CD14-positive monocyte (primary cell): ENCODE results near the gene TINCR. TPM values are rescaled to one million over a fixed set of nuclear protein-coding genes. Genes with fewer than 3 reads are reported as not detected.

Experiments used
- DNase-seq, 3 donors: peaks; one replicate each; pipeline ENCODE4 v3.0.0-alpha.2; 2011 to 2022
- H2AFZ ChIP-seq: 2 replicates; pipeline ENCODE4 v1.6.0; 2012; ENCODE audit warnings: mild to moderate bottlenecking, low read depth, low read length, inconsistent platforms; ENCODE audit not compliant: insufficient read depth, poor library complexity, severe bottlenecking
- H3K27ac ChIP-seq, 2 donors: 1 replicate in 1 of 2; 2 replicates in 1 of 2; pipeline ENCODE4 v1.5.1; 2012 to 2013; ENCODE audit warnings: low read length in 2 of 2, control low read depth in 1 of 2, inconsistent platforms in 1 of 2, low read depth in 1 of 2, mild to moderate bottlenecking in 1 of 2
- H3K27me3 ChIP-seq, 2 donors: one replicate each; pipeline versions ENCODE4 v1.6.0 to v1.6.1; 2011 to 2013; ENCODE audit warnings: low read length in 2 of 2; ENCODE audit not compliant: control insufficient read depth in 2 of 2, insufficient read depth in 2 of 2
- H3K36me3 ChIP-seq, 2 donors: replicated peaks in 1 of 2; 1 replicate in 1 of 2; 2 replicates in 1 of 2; pipeline versions ENCODE4 v1.5.1 to v1.6.1; 2012 to 2013; ENCODE audit warnings: low read length in 2 of 2, control low read depth in 1 of 2, inconsistent platforms in 1 of 2, mild to moderate bottlenecking in 1 of 2; ENCODE audit not compliant: insufficient read depth in 2 of 2, control insufficient read depth in 1 of 2
- H3K4me1 ChIP-seq, 2 donors: 1 replicate in 1 of 2; 2 replicates in 1 of 2; pipeline versions ENCODE4 v1.5.1 to v1.6.1; 2012 to 2013; ENCODE audit warnings: low read length in 2 of 2, control low read depth in 1 of 2, inconsistent platforms in 1 of 2, mild to moderate bottlenecking in 1 of 2, moderate library complexity in 1 of 2; ENCODE audit not compliant: insufficient read depth in 2 of 2, control insufficient read depth in 1 of 2
- H3K4me2 ChIP-seq: replicated peaks from 2 replicates; pipeline ENCODE3; 2012; ENCODE audit warnings: low read length, moderate library complexity, mild to moderate bottlenecking; ENCODE audit not compliant: poor library complexity, severe bottlenecking; ENCODE audit errors: extremely low read depth
- H3K4me3 ChIP-seq, 3 experiments: fragments of 200-600 bp in 1 of 3; sonication (generic) in 1 of 3; replicated peaks in 1 of 3; 1 replicate in 2 of 3; 2 replicates in 1 of 3; pipeline ENCODE4 v1.5.1; 2011 to 2013; ENCODE audit warnings: low read length in 3 of 3, mild to moderate bottlenecking in 3 of 3, control low read depth in 2 of 3, low read depth in 2 of 3, inconsistent platforms in 1 of 3, moderate library complexity in 1 of 3
- H3K79me2 ChIP-seq: 2 replicates; pipeline ENCODE4 v1.6.0; 2012; ENCODE audit warnings: mild to moderate bottlenecking, control low read depth, inconsistent platforms, low read length, moderate library complexity; ENCODE audit not compliant: insufficient read depth
- H3K9ac ChIP-seq: 2 replicates; pipeline ENCODE4 v1.6.0; 2017; ENCODE audit warnings: low read length, mild to moderate bottlenecking; ENCODE audit not compliant: insufficient read depth, poor library complexity, severe bottlenecking
- H3K9me3 ChIP-seq, 2 donors: replicated peaks in 1 of 2; 1 replicate in 1 of 2; 2 replicates in 1 of 2; pipeline versions ENCODE4 v1.5.1 to v1.6.1; 2012 to 2013; ENCODE audit warnings: low read length in 2 of 2, control low read depth in 1 of 2; ENCODE audit not compliant: control insufficient read depth in 1 of 2, insufficient read depth in 1 of 2
- H4K20me1 ChIP-seq: 2 replicates; pipeline ENCODE4 v1.6.0; 2012; ENCODE audit warnings: mild to moderate bottlenecking, low read length, control low read depth, moderate library complexity; ENCODE audit not compliant: insufficient read depth
- H3K27ac Mint-ChIP-seq, 7 donors: one replicate each; pipeline ENCODE4 v1.8.0; 2020; ENCODE audit warnings: mild to moderate bottlenecking in 7 of 7, mixed read lengths in 7 of 7, moderate library complexity in 6 of 7, inconsistent platforms in 2 of 7
- H3K27me3 Mint-ChIP-seq, 3 donors: one replicate each; pipeline ENCODE4 v1.8.0; 2021 to 2022; ENCODE audit warnings: low read depth in 3 of 3, mild to moderate bottlenecking in 3 of 3, mixed read lengths in 3 of 3, moderate library complexity in 3 of 3, inconsistent platforms in 1 of 3
- H3K36me3 Mint-ChIP-seq, 2 donors: one replicate each; pipeline ENCODE4 v1.8.0; 2020; ENCODE audit warnings: mixed read lengths in 2 of 2, inconsistent platforms in 1 of 2, mild to moderate bottlenecking in 1 of 2
- H3K4me1 Mint-ChIP-seq: one replicate; pipeline ENCODE4 v1.8.0; 2020; ENCODE audit warnings: mild to moderate bottlenecking, mixed read lengths
- H3K4me3 Mint-ChIP-seq, 2 donors: one replicate each; pipeline ENCODE4 v1.8.0; 2020; ENCODE audit warnings: mild to moderate bottlenecking in 2 of 2, mixed read lengths in 2 of 2, moderate library complexity in 1 of 2
- H3K9me3 Mint-ChIP-seq, 7 donors: one replicate each; pipeline ENCODE4 v1.8.0; 2020 to 2022; ENCODE audit warnings: mixed read lengths in 7 of 7, mild to moderate bottlenecking in 6 of 7, moderate library complexity in 6 of 7, inconsistent platforms in 2 of 7
- WGBS: methylation state at CpG from one replicate; pipeline ENCODE4 v1.1.5; 2013; ENCODE audit warnings: missing lambda C conversion rate; ENCODE audit not compliant: insufficient coverage; 5-methylcytosine and 5-hydroxymethylcytosine counted together
- intact Hi-C, 2 donors: fragments of 100-400 bp; cut with micrococcal nuclease; formaldehyde crosslinking; loops; one replicate each; pipeline versions ENCODE4 v1.15.0 to v1.15.1; 2023
- polyA plus RNA-seq, 3 donors: library from polyadenylated mRNA; depleted of rRNA in 1 of 3; unstranded in 2 of 3; stranded (reverse) in 1 of 3; fragments of 300-500 nt in 2 of 3; fragments of >200 nt in 1 of 3; fragmentation: Illumina TruSeq in 2 of 3; gene quantifications; 1 replicate in 2 of 3; 2 replicates in 1 of 3; pipeline ENCODE4 v1.2.3, GENCODE V29; 2012 to 2021
- TF ChIP-seq, protein P1 (sequence below): fragments of 200-600 bp; IDR thresholded peaks from one replicate; pipeline ENCODE4 v1.8.0; 2022; ENCODE audit warnings: antibody characterized with exemption, mild to moderate bottlenecking

TINCR gene
- polyA plus RNA-seq, 3 donors, result 0.11 TPM; not detected in 2

DNA sequence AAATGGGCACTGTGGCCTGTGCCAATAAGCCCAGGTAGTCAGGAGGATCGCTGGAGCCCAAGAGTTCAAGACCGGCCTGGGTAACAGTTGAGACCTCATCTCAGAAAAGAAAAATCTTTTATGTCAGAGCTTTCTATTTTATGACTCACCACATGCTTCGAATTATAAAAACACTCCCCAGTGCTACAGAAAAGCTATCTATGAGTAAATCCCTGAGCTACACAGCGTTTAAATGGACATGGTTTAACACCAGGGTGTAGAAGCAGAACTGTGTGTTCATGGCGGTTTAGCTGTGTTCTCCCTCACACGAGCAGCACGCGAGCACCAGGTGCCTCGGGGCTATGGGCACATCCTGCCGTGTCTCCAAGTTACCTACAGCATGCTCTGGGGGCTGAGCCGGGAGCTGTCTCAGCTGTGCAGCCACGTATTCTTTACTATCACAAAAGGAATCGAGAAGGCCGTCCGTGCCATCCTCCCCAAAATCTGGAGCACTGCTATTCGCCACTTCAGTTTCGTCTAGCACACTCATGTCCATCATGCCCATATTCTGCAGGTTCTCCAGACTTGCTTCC lies 48.1 kb upstream of the TINCR start:
- H3K27ac Mint-ChIP-seq, result peak overlapping the region in 1 of 7 donors; percentile 9
- no peak overlapping the region for H3K4me2 ChIP-seq
- peaks cover 2 to 12% of the 10 kb centered on the region in 2 donors for H3K4me1 ChIP-seq
- DNase-seq, result no peak
- peaks cover 82% of the 10 kb centered on the region for H4K20me1 ChIP-seq
- H3K9me3 ChIP-seq, result no peaks in the 10 kb centered on the region
- H3K27me3 ChIP-seq, result no peaks in the 10 kb centered on the region
- TF ChIP-seq, protein P1, sequence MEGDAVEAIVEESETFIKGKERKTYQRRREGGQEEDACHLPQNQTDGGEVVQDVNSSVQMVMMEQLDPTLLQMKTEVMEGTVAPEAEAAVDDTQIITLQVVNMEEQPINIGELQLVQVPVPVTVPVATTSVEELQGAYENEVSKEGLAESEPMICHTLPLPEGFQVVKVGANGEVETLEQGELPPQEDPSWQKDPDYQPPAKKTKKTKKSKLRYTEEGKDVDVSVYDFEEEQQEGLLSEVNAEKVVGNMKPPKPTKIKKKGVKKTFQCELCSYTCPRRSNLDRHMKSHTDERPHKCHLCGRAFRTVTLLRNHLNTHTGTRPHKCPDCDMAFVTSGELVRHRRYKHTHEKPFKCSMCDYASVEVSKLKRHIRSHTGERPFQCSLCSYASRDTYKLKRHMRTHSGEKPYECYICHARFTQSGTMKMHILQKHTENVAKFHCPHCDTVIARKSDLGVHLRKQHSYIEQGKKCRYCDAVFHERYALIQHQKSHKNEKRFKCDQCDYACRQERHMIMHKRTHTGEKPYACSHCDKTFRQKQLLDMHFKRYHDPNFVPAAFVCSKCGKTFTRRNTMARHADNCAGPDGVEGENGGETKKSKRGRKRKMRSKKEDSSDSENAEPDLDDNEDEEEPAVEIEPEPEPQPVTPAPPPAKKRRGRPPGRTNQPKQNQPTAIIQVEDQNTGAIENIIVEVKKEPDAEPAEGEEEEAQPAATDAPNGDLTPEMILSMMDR, result no peak
- no peaks in the 10 kb centered on the region for H3K9me3 Mint-ChIP-seq
- H3K79me2 ChIP-seq, result peaks cover 70% of the 10 kb centered on the region
- no peak overlapping the region for H3K4me3 Mint-ChIP-seq
- H3K27me3 Mint-ChIP-seq, result no peaks in the 10 kb centered on the region
- peaks cover 85 to 95% of the 10 kb centered on the region in 2 donors for H3K36me3 ChIP-seq
- peaks cover 11% of the 10 kb centered on the region for H3K4me1 Mint-ChIP-seq
- intact Hi-C loops, result no loop called here
- no peak overlapping the region for H3K27ac ChIP-seq
- no peak overlapping the region for H3K9ac ChIP-seq
- peaks cover 84 to 91% of the 10 kb centered on the region in 2 donors for H3K36me3 Mint-ChIP-seq
- no peak overlapping the region for H2AFZ ChIP-seq
- 96% methylated on average over 16 of the region's 17 CpGs for WGBS
- H3K4me3 ChIP-seq, result no peak overlapping the region

DNA sequence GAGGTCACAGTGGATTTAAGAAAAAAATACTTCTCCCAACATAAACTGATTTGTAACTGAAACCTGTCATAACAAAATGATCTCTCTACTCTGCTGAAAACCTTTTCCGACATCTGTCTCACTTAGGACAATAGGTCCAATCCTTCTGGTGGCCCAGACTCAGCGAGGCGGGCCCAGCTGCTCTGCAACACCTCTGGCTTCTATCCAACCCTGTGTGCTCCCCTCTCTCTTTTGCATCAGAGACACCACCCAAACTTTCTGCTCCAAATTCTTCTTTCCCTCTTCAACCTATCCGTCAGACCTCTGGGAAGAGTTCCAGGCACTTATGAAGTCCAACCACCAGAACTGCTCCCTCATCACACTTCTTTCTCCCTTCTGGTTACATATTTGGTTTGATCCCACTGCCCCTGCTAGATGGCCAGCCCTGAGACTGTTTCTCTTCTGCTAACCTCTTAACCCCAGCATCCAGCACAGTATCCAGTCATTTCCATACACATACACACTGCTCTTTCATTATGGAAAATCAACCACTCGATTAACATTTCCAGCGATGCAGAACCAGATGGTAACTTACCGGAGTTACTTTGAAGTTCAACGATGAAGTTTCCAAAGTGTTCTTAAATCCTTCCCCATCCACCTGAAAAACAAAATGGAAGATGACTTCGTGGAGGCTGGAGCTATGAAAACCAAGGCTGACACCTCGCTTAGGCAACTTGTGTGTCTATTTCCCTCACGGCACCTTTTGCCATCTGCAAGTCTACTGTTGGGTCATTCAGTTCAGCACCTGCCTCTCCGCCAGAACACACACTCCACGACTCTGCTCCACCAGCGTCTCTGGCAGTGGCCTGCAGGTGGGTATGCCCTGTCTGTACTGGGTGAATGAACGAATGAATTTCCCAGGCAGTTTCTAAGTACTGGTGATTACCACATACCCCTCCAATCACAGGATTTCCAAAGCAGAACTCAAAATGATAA lies 45.4 kb upstream of the TINCR start:
- intact Hi-C loops, result no loop called here
- no peak for DNase-seq
- TF ChIP-seq, protein P1, result no peak
- H3K4me1 ChIP-seq, result no peaks in the 10 kb centered on the region
- no peaks in the 10 kb centered on the region for H3K27me3 ChIP-seq
- peaks cover 90% of the 10 kb centered on the region for H4K20me1 ChIP-seq
- H3K27ac Mint-ChIP-seq, result peak overlapping the region in 3 of 7 donors; percentile 26 to 52 (median 30)
- H3K4me2 ChIP-seq, result no peak overlapping the region
- peaks cover 89 to 95% of the 10 kb centered on the region in 2 donors for H3K36me3 ChIP-seq
- 95% methylated on average over 11 of the region's 15 CpGs for WGBS
- no peak overlapping the region for H3K4me3 ChIP-seq
- no peaks in the 10 kb centered on the region for H3K9me3 Mint-ChIP-seq
- peaks cover 65% of the 10 kb centered on the region for H3K79me2 ChIP-seq
- no peak overlapping the region for H3K9ac ChIP-seq
- peaks cover 88 to 93% of the 10 kb centered on the region in 2 donors for H3K36me3 Mint-ChIP-seq
- no peak overlapping the region for H3K27ac ChIP-seq
- H2AFZ ChIP-seq, result no peak overlapping the region
- no peaks in the 10 kb centered on the region for H3K9me3 ChIP-seq
- no peaks in the 10 kb centered on the region for H3K27me3 Mint-ChIP-seq
- no peak overlapping the region for H3K4me3 Mint-ChIP-seq
- no peaks in the 10 kb centered on the region for H3K4me1 Mint-ChIP-seq
